ENCODE data around the gene FAM241B.

Gene FAM241B

DNA sequence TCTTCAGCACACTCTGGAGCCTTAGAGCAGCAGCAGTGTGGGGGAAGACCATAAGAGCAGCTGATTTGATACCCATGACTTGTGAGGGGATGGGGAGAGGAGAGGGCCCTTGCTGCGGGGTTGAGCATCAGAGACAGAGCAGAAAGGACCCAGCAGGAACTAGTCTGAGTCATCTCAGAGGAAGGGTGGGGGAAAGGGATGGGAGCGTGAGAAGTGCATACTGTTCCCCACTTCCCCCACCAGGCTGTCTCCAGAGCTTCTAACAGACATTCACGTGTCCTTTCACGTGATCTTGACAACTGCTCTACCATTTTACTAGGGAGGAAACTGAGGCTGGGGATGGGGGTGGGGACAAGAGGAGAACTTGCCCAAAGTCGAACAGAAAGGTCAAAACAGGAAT, 38.7 kb downstream of the FAM241B start:
- no peak for DNase-seq

DNA sequence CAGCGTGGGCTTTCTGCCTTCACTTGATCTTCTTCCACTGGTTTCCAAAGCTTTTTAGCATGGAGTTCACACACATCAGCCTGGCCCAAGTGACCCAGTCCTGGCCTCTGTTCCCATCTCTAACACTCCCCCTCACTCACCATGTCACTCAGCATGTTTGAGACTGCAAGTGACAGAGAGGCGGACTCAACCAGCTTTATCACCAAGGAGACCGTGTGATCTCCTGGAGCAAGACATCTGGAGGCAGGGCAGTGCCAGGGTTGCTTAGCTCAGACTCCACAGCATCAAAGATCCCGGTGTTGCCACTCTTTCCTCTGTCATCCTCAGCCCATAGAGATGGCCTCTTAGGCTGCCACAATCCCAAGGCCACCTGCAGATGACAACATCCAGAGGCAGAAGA, 39.4 kb downstream of the FAM241B start:
- DNase-seq: no peak

DNA sequence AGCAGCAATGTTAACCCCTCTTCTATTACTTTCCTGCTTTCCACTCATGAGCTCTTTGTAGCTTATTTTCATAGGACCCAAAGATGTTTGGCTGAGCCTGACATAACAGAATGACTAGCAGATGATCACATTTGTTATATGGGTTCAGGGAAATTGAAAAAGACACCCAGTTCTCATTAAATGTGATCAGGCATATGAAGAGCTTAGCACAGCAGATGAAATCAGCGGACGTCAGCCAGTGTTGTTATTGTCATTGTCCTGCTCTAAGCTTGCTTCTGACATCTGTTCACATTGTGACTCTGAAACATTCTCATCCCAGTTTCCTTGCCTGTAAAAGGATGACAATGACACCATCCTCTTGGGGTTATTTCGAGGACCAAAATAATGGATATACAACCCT, 43.5 kb downstream of the FAM241B start:
- no peak for DNase-seq

DNA sequence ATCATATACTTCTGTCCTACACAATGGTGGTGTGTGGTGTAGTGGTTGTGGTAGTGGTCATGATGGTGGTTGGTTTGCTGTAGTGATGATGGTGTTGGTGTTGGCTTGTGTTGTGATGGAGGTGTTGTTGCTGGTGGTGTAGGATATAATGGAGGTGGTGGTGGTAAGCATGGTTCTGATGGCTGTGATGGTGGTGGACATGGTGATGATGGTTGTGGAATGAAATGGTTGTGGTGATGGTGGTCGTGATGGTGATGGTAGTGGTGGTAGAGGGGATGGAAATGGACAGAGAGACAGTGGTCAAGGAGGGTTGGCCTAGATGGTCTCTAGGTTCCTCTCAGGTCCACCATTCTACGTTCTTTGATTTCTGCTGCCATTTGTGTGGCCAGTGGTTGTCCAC, 44.7 kb downstream of the FAM241B start:
- no peak for DNase-seq

DNA sequence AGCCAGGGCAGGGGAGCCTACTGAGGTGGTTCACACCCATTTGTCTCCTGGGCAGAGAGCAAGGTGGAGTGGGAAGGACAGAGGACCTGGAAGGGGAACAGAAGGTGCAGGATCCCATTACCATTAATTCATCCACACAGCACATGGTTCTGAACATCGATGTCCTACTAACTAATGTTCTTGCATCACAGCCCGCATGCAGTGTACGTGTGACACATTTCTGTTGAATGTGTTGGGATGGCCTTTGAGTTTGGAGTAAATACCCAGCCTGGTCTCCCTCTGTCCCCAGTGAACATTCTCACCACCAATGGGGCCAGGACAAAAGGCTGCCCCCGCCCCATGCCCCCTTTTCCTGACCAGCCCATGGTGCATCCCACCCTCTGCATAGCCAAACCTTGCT, 46.3 kb downstream of the FAM241B start:
- no peak for DNase-seq

DNA sequence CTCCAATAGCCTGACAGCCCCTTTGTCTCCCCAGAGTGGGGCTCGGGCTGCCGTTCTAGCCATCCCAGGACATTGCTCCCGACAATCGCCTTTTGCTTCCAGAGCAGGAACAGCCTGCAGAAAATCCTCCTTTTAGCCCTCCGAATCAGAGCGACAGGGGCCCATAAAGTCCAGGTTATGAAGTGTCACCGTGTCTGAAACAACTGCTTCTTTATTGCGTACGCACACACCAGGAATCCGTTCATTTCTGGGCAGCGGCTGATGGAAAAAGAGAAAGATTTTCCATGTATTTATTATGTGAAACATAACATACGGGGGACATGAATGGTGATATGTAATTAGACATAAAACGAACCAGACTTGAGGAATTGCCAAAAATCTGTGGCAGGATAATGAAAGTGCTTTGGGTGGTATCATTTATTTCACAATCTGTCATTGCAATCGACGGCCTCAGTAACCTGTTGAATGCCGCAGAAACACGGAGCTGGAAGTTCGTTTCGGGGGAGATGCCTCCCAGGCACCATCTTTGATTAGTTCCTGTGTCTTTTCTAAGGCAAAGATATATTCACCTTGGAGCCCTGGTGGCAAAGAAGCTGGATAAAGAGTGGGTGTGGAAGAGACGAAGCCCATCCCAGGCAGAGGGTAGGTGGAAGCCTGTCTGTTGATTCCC, 48.1 kb downstream of the FAM241B start:
- DNase-seq: no peak

DNA sequence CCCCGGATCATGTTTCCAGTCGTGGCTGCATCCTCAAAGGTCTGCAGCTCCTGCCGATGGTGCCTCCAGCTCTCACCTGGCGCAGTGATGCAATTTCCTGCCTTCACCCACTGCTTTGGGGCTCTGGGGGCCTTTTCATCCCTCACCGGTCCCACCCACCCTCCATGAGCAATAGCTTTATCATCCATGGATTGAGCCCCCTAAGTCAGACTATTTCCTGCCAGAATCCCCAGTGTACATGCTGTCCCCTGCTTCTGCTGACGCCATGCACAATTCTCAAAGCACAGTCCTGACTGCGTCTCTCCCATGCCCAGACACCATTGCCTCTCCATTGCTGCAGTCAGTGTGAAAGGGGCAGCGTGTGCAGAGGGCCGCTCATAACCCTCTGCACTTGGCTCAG, 49.7 kb downstream of the FAM241B start:
- DNase-seq: no peak

DNA sequence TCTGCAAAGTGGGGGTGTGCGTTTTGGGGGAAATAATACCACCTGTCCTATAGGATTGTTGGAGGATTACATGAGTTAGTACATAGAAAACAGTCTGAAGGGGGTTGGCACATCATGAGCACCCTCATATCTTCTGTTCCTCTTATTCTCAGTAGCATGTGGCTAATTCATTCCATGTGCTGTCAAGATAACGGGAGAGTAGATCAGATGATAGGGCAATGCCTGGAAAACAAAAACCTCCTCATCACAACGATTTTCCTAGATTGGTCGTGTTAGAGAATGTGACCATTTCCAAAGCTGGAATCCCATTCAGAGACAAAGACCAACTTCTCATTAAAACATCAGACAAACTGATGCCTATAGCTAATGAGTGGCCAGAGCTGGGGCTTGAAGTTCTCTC, 50.6 kb downstream of the FAM241B start:
- DNase-seq: no peak

DNA sequence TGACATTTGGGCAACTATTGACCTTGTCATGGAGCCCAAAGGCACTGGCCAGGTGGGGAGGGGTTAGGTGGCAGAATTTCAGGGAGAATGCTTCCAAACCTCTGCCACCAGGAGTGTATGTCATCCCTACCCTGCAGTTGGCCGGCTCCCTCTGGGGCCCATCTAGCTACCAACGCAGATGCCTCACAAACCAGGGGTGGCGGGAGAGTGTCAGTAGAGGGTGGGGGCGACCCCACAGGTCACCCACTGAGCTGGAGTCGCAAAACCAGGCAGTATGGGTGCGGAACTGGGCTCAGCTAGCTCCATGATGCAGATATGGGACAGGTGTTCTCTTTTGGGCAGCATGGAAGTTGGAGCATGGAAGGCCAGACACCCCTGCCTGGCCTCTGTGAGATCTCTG, 51.4 kb downstream of the FAM241B start:
- no peak for DNase-seq

DNA sequence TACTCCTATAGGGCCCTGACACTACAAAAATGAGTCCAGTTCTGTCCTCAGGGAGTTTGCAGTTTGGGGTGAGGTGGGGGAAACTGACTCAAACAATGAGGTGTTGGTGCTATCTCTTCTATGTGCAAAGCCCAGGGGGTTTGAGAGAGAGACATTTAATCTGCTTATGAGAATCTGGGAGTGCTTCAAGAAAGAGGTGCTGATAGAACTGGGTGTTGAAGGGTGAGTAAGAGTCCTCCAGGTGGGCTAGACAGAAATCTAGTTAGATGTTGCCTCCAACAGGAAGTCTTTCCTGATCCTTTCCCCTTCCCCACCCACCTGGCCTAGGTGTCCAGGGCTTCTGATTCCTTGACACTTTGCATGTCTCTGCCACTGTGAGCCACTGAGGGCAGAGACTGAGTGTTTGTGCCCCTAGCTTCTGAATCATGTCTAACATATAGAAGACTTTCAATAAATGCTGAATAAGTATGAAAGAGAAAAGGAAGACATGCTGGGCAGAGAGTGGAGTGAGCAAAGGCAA, 53.0 kb downstream of the FAM241B start:
- DNase-seq: no peak
